Uterus (tissue), 4 donors: ENCODE data around the gene MAP3K6. TPM values are rescaled to one million over a fixed set of nuclear protein-coding genes. Genes with fewer than 3 reads are reported as not detected.

Source experiments
- DNase-seq, 2 donors: peaks; one replicate each; pipeline ENCODE4 v3.0.0-alpha.2; 2019 to 2020
- H3K27ac ChIP-seq, 2 donors: fragments of 200-600 bp; sonication (generic); 1 replicate in 1 of 2; 2 replicates in 1 of 2; pipeline ENCODE4 v1.5.1; 2016 to 2018
- H3K27me3 ChIP-seq, 2 donors: fragments of 200-600 bp; sonication (generic); one replicate each; pipeline ENCODE4 v1.5.1; 2018 to 2019; ENCODE audit warnings: control low read depth in 1 of 2
- H3K36me3 ChIP-seq, 2 donors: fragments of 200-600 bp; sonication (generic); one replicate each; pipeline ENCODE4 v1.5.1; 2019; ENCODE audit warnings: control low read depth in 1 of 2
- H3K4me1 ChIP-seq, 2 donors: fragments of 200-600 bp; sonication (generic); one replicate each; pipeline ENCODE4 v1.5.1; 2018 to 2019; ENCODE audit warnings: control low read depth in 1 of 2
- H3K4me3 ChIP-seq, 2 donors: fragments of 200-600 bp; sonication (generic); 1 replicate in 1 of 2; 2 replicates in 1 of 2; pipeline ENCODE4 v1.5.1; 2018 to 2019; ENCODE audit warnings: mild to moderate bottlenecking in 1 of 2
- H3K9me3 ChIP-seq, 2 donors: fragments of 200-600 bp; sonication (generic); one replicate each; pipeline ENCODE4 v1.5.1; 2019; ENCODE audit warnings: control low read depth in 1 of 2
- CTCF ChIP-seq, 4 experiments: fragments of 200-600 bp in 2 of 4; fragments of 450-650 bp in 2 of 4; sonication (generic) in 2 of 4; IDR thresholded peaks; one replicate each; pipeline ENCODE4 v1.5.1; 2016 to 2019; ENCODE audit warnings: antibody characterized with exemption in 4 of 4, mild to moderate bottlenecking in 2 of 4, moderate library complexity in 1 of 4
- POLR2A ChIP-seq, 2 donors: fragments of 450-650 bp; IDR thresholded peaks; one replicate each; pipeline ENCODE4 v1.6.1; 2016; ENCODE audit warnings: antibody characterized with exemption in 2 of 2, mild to moderate bottlenecking in 1 of 2, moderate library complexity in 1 of 2
- intact Hi-C: fragments of 100-400 bp; cut with DNase I; formaldehyde crosslinking; loops from one replicate; pipeline ENCODE4 v1.15.1; 2023; ENCODE audit warnings: low total_unique reads
- total RNA-seq, 4 donors: library from RNA; depleted of rRNA in 3 of 4; stranded (reverse); fragments of >200 nt in 3 of 4; gene quantifications; one replicate each; pipeline versions ENCODE4 v1.1.0 to v1.2.4, GENCODE V29; 2014 to 2023
- donor health status: DM: yes; HTN: yes; CAD: no.

Gene MAP3K6
- total RNA-seq, 4 donors from 2014 or later, result 10.9 to 124 (median 16.5) TPM

GRCh38 chr1:27380766-27381733 is 14.3 kb upstream of the MAP3K6 start:
- DNase-seq, result no peak
- intact Hi-C loops, result no loop called here
- no peak overlapping the region for H3K4me3 ChIP-seq
- no peaks in the 10 kb centered on the region for H3K4me1 ChIP-seq
- H3K27ac ChIP-seq, result no peak overlapping the region
- no peaks in the 10 kb centered on the region for H3K9me3 ChIP-seq
- no peak for TF ChIP-seq CTCF (IDR thresholded peaks at IDR 0.05)
- no peak for TF ChIP-seq POLR2A (IDR thresholded peaks at IDR 0.05)
- no peaks in the 10 kb centered on the region for H3K27me3 ChIP-seq
- H3K36me3 ChIP-seq, result no peaks in the 10 kb centered on the region

GRCh38 chr1:27380224-27380623 is 13.5 kb upstream of the MAP3K6 start:
- Histone ChIP-seq H3K4me1 (no peaks in the 10 kb centered on the region), H3K9me3 (no peaks in the 10 kb centered on the region), H3K27me3 (no peaks in the 10 kb centered on the region), H3K4me3 (no peak overlapping the region), H3K36me3 (no peaks in the 10 kb centered on the region), H3K27ac (no peak overlapping the region)
- DNase-seq, result no peak
- intact Hi-C loops, result no loop called here
- no peak for TF ChIP-seq POLR2A (IDR thresholded peaks at IDR 0.05)
- no peak for TF ChIP-seq CTCF (IDR thresholded peaks at IDR 0.05)

GRCh38 chr1:27379564-27380122 is 12.9 kb upstream of the MAP3K6 start:
- Histone ChIP-seq H3K9me3 (no peaks in the 10 kb centered on the region), H3K27ac (no peak overlapping the region), H3K4me1 (no peaks in the 10 kb centered on the region), H3K36me3 (no peaks in the 10 kb centered on the region), H3K4me3 (no peak overlapping the region), H3K27me3 (no peaks in the 10 kb centered on the region)
- intact Hi-C loops, result no loop called here
- TF ChIP-seq CTCF (IDR thresholded peaks at IDR 0.05) (no peak), POLR2A (IDR thresholded peaks at IDR 0.05) (no peak)
- no peak for DNase-seq

- H3K4me1 ChIP-seq, result no peaks in the 10 kb centered on the region
- DNase-seq, result no peak
- no peaks in the 10 kb centered on the region for H3K9me3 ChIP-seq
- no peak for TF ChIP-seq CTCF (IDR thresholded peaks at IDR 0.05)
- TF ChIP-seq POLR2A (IDR thresholded peaks at IDR 0.05), result no peak
- H3K36me3 ChIP-seq, result no peaks in the 10 kb centered on the region
- H3K27ac ChIP-seq, result peak overlapping the region; percentile 17 to 33
- intact Hi-C loops, result no loop called here
- no peak overlapping the region for H3K4me3 ChIP-seq
- H3K27me3 ChIP-seq, result no peaks in the 10 kb centered on the region
Observed at GRCh38 chr1:27377760-27378495, 11.2 kb upstream of the MAP3K6 start.
